Ascending aorta (tissue), 2 donors: ENCODE data around the gene FOXP1. TPM values are rescaled to one million over a fixed set of nuclear protein-coding genes. Genes with fewer than 3 reads are reported as not detected.

ENCODE experiments used
- DNase-seq, 2 donors: peaks; one replicate each; pipeline ENCODE4 v3.0.0-alpha.2; 2019; ENCODE audit warnings: low spot score in 2 of 2
- H3K27ac ChIP-seq, 2 donors: fragments of 200-600 bp; sonication (generic); one replicate each; pipeline ENCODE4 v1.5.1; 2016 to 2017; ENCODE audit warnings: mild to moderate bottlenecking in 1 of 2
- H3K27me3 ChIP-seq: fragments of 200-600 bp; sonication (generic); one replicate; pipeline ENCODE4 v1.5.1; 2017
- H3K36me3 ChIP-seq, 2 donors: fragments of 200-600 bp; sonication (generic); one replicate each; pipeline ENCODE4 v1.5.1; 2016
- H3K4me1 ChIP-seq, 2 donors: fragments of 200-600 bp; sonication (generic); one replicate each; pipeline ENCODE4 v1.5.1; 2016 to 2017; ENCODE audit warnings: mild to moderate bottlenecking in 1 of 2
- H3K4me3 ChIP-seq, 2 donors: fragments of 200-600 bp; sonication (generic); one replicate each; pipeline ENCODE4 v1.5.1; 2016 to 2017; ENCODE audit warnings: mild to moderate bottlenecking in 1 of 2
- H3K9me3 ChIP-seq, 2 donors: fragments of 200-600 bp; sonication (generic); one replicate each; pipeline ENCODE4 v1.5.1; 2016
- CTCF ChIP-seq, 3 experiments: fragments of 200-600 bp in 2 of 3; fragments of 450-650 bp in 1 of 3; sonication (generic) in 2 of 3; IDR thresholded peaks; one replicate each; pipeline ENCODE4 v1.5.1; 2016 to 2019; ENCODE audit warnings: antibody characterized with exemption in 3 of 3, mild to moderate bottlenecking in 1 of 3, moderate library complexity in 1 of 3
- intact Hi-C: fragments of 100-400 bp; cut with DNase I; formaldehyde crosslinking; loops from one replicate; pipeline ENCODE4 v1.15.1; 2023
- total RNA-seq: library from RNA; depleted of rRNA; stranded (reverse); fragments of >200 nt; gene quantifications from one replicate; pipeline ENCODE4 v1.1.0, GENCODE V29; 2016

The FOXP1 gene
- total RNA-seq, 1 donor from 2014 or later = 171 TPM

GRCh38 chr3:71345429-71346040, 238.0 kb downstream of the FOXP1 start:
- Histone ChIP-seq H3K27me3 (no peaks in the 10 kb centered on the region), H3K4me3 (no peak overlapping the region), H3K27ac (peak overlapping the region; percentile 35 to 48), H3K36me3 (no peaks in the 10 kb centered on the region), H3K4me1 (peaks cover 0 to 10% of the 10 kb centered on the region in 2 donors), H3K9me3 (no peaks in the 10 kb centered on the region)
- TF ChIP-seq CTCF (IDR thresholded peaks at IDR 0.05) = no peak
- intact Hi-C loops = no loop called here
- no peak for DNase-seq

GRCh38 chr3:71341721-71342120, 241.8 kb downstream of the FOXP1 start:
- no peak overlapping the region for H3K4me3 ChIP-seq
- H3K4me1 ChIP-seq = peaks cover 0 to 10% of the 10 kb centered on the region in 2 donors
- H3K9me3 ChIP-seq = no peaks in the 10 kb centered on the region
- no peak for TF ChIP-seq CTCF (IDR thresholded peaks at IDR 0.05)
- no peaks in the 10 kb centered on the region for H3K27me3 ChIP-seq
- intact Hi-C loops = no loop called here
- H3K27ac ChIP-seq = no peak overlapping the region
- DNase-seq = no peak
- H3K36me3 ChIP-seq = no peaks in the 10 kb centered on the region

GRCh38 chr3:71339049-71339448, 244.5 kb downstream of the FOXP1 start:
- intact Hi-C loops = no loop called here
- no peak overlapping the region for H3K4me3 ChIP-seq
- TF ChIP-seq CTCF (IDR thresholded peaks at IDR 0.05) = no peak
- no peaks in the 10 kb centered on the region for H3K9me3 ChIP-seq
- H3K36me3 ChIP-seq = no peaks in the 10 kb centered on the region
- H3K27me3 ChIP-seq = no peaks in the 10 kb centered on the region
- no peak overlapping the region for H3K27ac ChIP-seq
- no peak for DNase-seq
- H3K4me1 ChIP-seq = no peaks in the 10 kb centered on the region

- no peak for TF ChIP-seq CTCF (IDR thresholded peaks at IDR 0.05)
- Histone ChIP-seq H3K27me3 (no peaks in the 10 kb centered on the region), H3K36me3 (peaks cover 0 to 5% of the 10 kb centered on the region in 2 donors), H3K4me1 (peaks cover 0 to 4% of the 10 kb centered on the region in 2 donors), H3K27ac (no peak overlapping the region), H3K4me3 (no peak overlapping the region), H3K9me3 (no peaks in the 10 kb centered on the region)
- no peak for DNase-seq
- intact Hi-C loops = no loop called here
Observed at GRCh38 chr3:71332813-71333212, 250.7 kb downstream of the FOXP1 start.

GRCh38 chr3:71330909-71331308, 252.6 kb downstream of the FOXP1 start:
- H3K36me3 ChIP-seq = peaks cover 0 to 5% of the 10 kb centered on the region in 2 donors
- DNase-seq = no peak
- H3K4me3 ChIP-seq = no peak overlapping the region
- H3K27ac ChIP-seq = no peak overlapping the region
- H3K4me1 ChIP-seq = peaks cover 0 to 4% of the 10 kb centered on the region in 2 donors
- H3K9me3 ChIP-seq = no peaks in the 10 kb centered on the region
- no peaks in the 10 kb centered on the region for H3K27me3 ChIP-seq
- no peak for TF ChIP-seq CTCF (IDR thresholded peaks at IDR 0.05)
- intact Hi-C loops = no loop called here

- intact Hi-C loops = no loop called here
- peaks cover 0 to 4% of the 10 kb centered on the region in 2 donors for H3K4me1 ChIP-seq
- DNase-seq = no peak
- H3K36me3 ChIP-seq = peaks cover 0 to 5% of the 10 kb centered on the region in 2 donors
- H3K9me3 ChIP-seq = no peaks in the 10 kb centered on the region
- H3K27me3 ChIP-seq = no peaks in the 10 kb centered on the region
- H3K4me3 ChIP-seq = no peak overlapping the region
- H3K27ac ChIP-seq = no peak overlapping the region
- no peak for TF ChIP-seq CTCF (IDR thresholded peaks at IDR 0.05)
Observed at GRCh38 chr3:71330505-71330904, 253.0 kb downstream of the FOXP1 start.
